Lower leg skin (tissue), 3 donors: ENCODE results near the gene OTOP1.
"Not testable (repeated sequence)": the region's sequence is repeated elsewhere in the genome, so short reads cannot be mapped to it uniquely, and the experiment has no call there.

Source experiments
- CTCF ChIP-seq, 3 donors: fragments of 450-650 bp; IDR thresholded peaks; one replicate each; pipeline ENCODE4 v1.5.1; 2016; ENCODE audit warnings: antibody characterized with exemption in 3 of 3, mild to moderate bottlenecking in 3 of 3, moderate library complexity in 2 of 3
- POLR2A ChIP-seq, 2 donors: fragments of 450-650 bp; IDR thresholded peaks; one replicate each; pipeline ENCODE4 v1.6.1; 2016 to 2017; ENCODE audit warnings: antibody characterized with exemption in 2 of 2, mild to moderate bottlenecking in 1 of 2, moderate library complexity in 1 of 2

GRCh38 chr4:4165701-4166392, 60.9 kb downstream of the OTOP1 start:
- TF ChIP-seq CTCF, POLR2A (IDR thresholded peaks at IDR 0.05): not testable (repeated sequence)
